GM23248 (cell line): ENCODE data around the gene UQCRC1. TPM values are rescaled to one million over a fixed set of nuclear protein-coding genes. Genes with fewer than 3 reads are reported as not detected.

Source experiments
- DNase-seq: peaks from one replicate; pipeline ENCODE4 v3.0.0-alpha.2; 2015
- H2AFZ ChIP-seq: fragments of 200-600 bp; sonication (generic); 2 replicates; pipeline ENCODE4 v1.6.1; 2016; ENCODE audit warnings: antibody characterized with exemption
- H3F3A ChIP-seq: fragments of 200-600 bp; sonication (generic); 2 replicates; pipeline ENCODE4 v1.6.1; 2016; ENCODE audit warnings: mild to moderate bottlenecking, antibody characterized with exemption, mixed run types; ENCODE audit not compliant: insufficient read depth
- H3K27ac ChIP-seq: fragments of 200-600 bp; sonication (generic); 2 replicates; pipeline ENCODE4 v1.5.1; 2016; ENCODE audit warnings: mild to moderate bottlenecking
- H3K27me3 ChIP-seq: fragments of 200-600 bp; sonication (generic); replicated peaks from 2 replicates; pipeline ENCODE4 v1.6.1; 2016; ENCODE audit warnings: mild to moderate bottlenecking; ENCODE audit not compliant: insufficient read depth
- H3K36me3 ChIP-seq: fragments of 200-600 bp; sonication (generic); 2 replicates; pipeline ENCODE4 v1.6.1; 2016; ENCODE audit warnings: low read depth, mild to moderate bottlenecking
- H3K4me1 ChIP-seq: fragments of 200-600 bp; sonication (generic); 2 replicates; pipeline ENCODE4 v1.6.1; 2016; ENCODE audit warnings: mild to moderate bottlenecking; ENCODE audit not compliant: insufficient read depth
- H3K4me2 ChIP-seq: fragments of 200-600 bp; sonication (generic); one replicate; pipeline ENCODE4 v1.6.1; 2016; ENCODE audit warnings: mild to moderate bottlenecking; ENCODE audit not compliant: unreplicated experiment
- H3K4me3 ChIP-seq: fragments of 200-600 bp; sonication (generic); 2 replicates; pipeline ENCODE4 v1.5.1; 2016; ENCODE audit warnings: mild to moderate bottlenecking
- H3K79me2 ChIP-seq: fragments of 200-600 bp; sonication (generic); 2 replicates; pipeline ENCODE4 v1.6.1; 2016; ENCODE audit warnings: mild to moderate bottlenecking; ENCODE audit not compliant: insufficient read depth
- H3K9ac ChIP-seq: fragments of 200-600 bp; sonication (generic); 2 replicates; pipeline ENCODE4 v1.6.1; 2016; ENCODE audit warnings: mild to moderate bottlenecking
- H3K9me2 ChIP-seq: fragments of 200-600 bp; sonication (generic); 2 replicates; pipeline ENCODE4 v1.6.1; 2016; ENCODE audit warnings: mixed run types, mild to moderate bottlenecking, moderate library complexity; ENCODE audit not compliant: insufficient read depth
- H3K9me3 ChIP-seq: fragments of 200-600 bp; sonication (generic); one replicate; pipeline ENCODE4 v1.6.1; 2017; ENCODE audit warnings: low read depth
- H4K20me1 ChIP-seq: fragments of 200-600 bp; sonication (generic); 2 replicates; pipeline ENCODE4 v1.6.0; 2016; ENCODE audit not compliant: insufficient read depth
- EZH2 ChIP-seq: fragments of 200-600 bp; sonication (generic); IDR thresholded peaks from 2 replicates; pipeline ENCODE4 v1.6.1; 2018; ENCODE audit warnings: antibody characterized with exemption, mild to moderate bottlenecking; ENCODE audit not compliant: insufficient read depth, poor library complexity, severe bottlenecking
- EZH2phosphoT487 ChIP-seq: fragments of 200-600 bp; sonication (generic); IDR thresholded peaks from 2 replicates; pipeline ENCODE4 v1.6.1; 2018; ENCODE audit warnings: antibody characterized with exemption, moderate library complexity, mild to moderate bottlenecking, low read depth; ENCODE audit not compliant: insufficient read depth
- WGBS, 2 experiments: methylation state at CpG; one replicate each; pipeline ENCODE4 v1.1.6; 2015 to 2017; ENCODE audit warnings: low lambda C conversion rate in 2 of 2, low coverage in 1 of 2; ENCODE audit errors: missing lambda C conversion rate in 2 of 2; 5-methylcytosine and 5-hydroxymethylcytosine counted together
- in situ Hi-C: fragments of 300-500 bp; cut with MboI; formaldehyde crosslinking; loops from 2 replicates; pipeline ENCODE4 v1.15.0; 2020
- polyA plus RNA-seq: library from polyadenylated mRNA; unstranded; fragments of >200 nt; fragmentation: Nextera tagmentation; extraction: Ambion mirVana; gene quantifications from 2 replicates; pipeline ENCODE4 v1.2.1, GENCODE V29; 2016
- total RNA-seq: library from RNA; depleted of rRNA; stranded (reverse); fragments of >200 nt; shearing (Covaris generic); gene quantifications from 2 replicates; pipeline ENCODE4 v1.2.3, GENCODE V29; 2014

UQCRC1 gene
- total and polyA plus RNA-seq, 2 experiments from 2014 or later = 252 to 285 TPM

- Histone ChIP-seq H3F3A (no peaks in the 10 kb centered on the region), H3K9me3 (no peaks in the 10 kb centered on the region), H3K4me1 (no peaks in the 10 kb centered on the region), H2AFZ (no peak overlapping the region), H3K4me3 (no peak overlapping the region), H3K9ac (no peak overlapping the region), H3K79me2 (no peaks in the 10 kb centered on the region), H3K36me3 (no peaks in the 10 kb centered on the region; the same call in 1 of the 2 replicates), H4K20me1 (no peaks in the 10 kb centered on the region), H3K4me2 (no peak overlapping the region), H3K27me3 (no peaks in the 10 kb centered on the region), H3K27ac (no peak overlapping the region), H3K9me2 (no peaks in the 10 kb centered on the region)
- TF ChIP-seq EZH2 (no peak), EZH2phosphoT487 (no peak)
- in situ Hi-C loops = no loop called here
- 85% methylated on average over 8 to 13 of the region's 13 CpGs for WGBS, 2 experiments
- no peak for DNase-seq
These were observed 19.0 kb upstream of the UQCRC1 start for GRCh38 chr3:48628277-48629017.

- in situ Hi-C loops = no loop called here
- DNase-seq = no peak
These were observed 16.2 kb upstream of the UQCRC1 start for GRCh38 chr3:48625600-48625999.

GRCh38 chr3:48624767-48625166, 15.3 kb upstream of the UQCRC1 start:
- DNase-seq = no peak
- no peaks in the 10 kb centered on the region for H3K9me2 ChIP-seq
- TF ChIP-seq EZH2phosphoT487 (no peak), EZH2 (no peak)
- H3K9ac ChIP-seq = no peak overlapping the region
- H2AFZ ChIP-seq = no peak overlapping the region
- no peaks in the 10 kb centered on the region for H4K20me1 ChIP-seq
- H3F3A ChIP-seq = no peaks in the 10 kb centered on the region
- in situ Hi-C loops = no loop called here
- no peaks in the 10 kb centered on the region for H3K9me3 ChIP-seq
- H3K27ac ChIP-seq = no peak overlapping the region
- WGBS, 2 experiments = 82 to 86% methylated on average over 10 of the region's 10 CpGs
- H3K27me3 ChIP-seq = no peaks in the 10 kb centered on the region
- H3K4me3 ChIP-seq = no peak overlapping the region
- no peaks in the 10 kb centered on the region for H3K79me2 ChIP-seq
- no peaks in the 10 kb centered on the region; the same call in 1 of the 2 replicates for H3K36me3 ChIP-seq
- H3K4me1 ChIP-seq = no peaks in the 10 kb centered on the region
- H3K4me2 ChIP-seq = no peak overlapping the region

More at GRCh38 chr3:48625600-48625999, 16.2 kb upstream of the UQCRC1 start:
- no peak overlapping the region for H3K9ac ChIP-seq
- H3K79me2 ChIP-seq = no peaks in the 10 kb centered on the region
- no peaks in the 10 kb centered on the region for H3K9me2 ChIP-seq
- 89 to 93% methylated on average over 6 of the region's 6 CpGs for WGBS, 2 experiments
- no peak overlapping the region for H3K4me2 ChIP-seq
- no peak overlapping the region for H2AFZ ChIP-seq
- no peaks in the 10 kb centered on the region; the same call in 1 of the 2 replicates for H3K36me3 ChIP-seq
- no peaks in the 10 kb centered on the region for H3F3A ChIP-seq
- no peaks in the 10 kb centered on the region for H4K20me1 ChIP-seq
- no peak overlapping the region for H3K4me3 ChIP-seq
- H3K4me1 ChIP-seq = no peaks in the 10 kb centered on the region
- TF ChIP-seq EZH2 = no peak
- no peak for TF ChIP-seq EZH2phosphoT487
- no peaks in the 10 kb centered on the region for H3K9me3 ChIP-seq
- no peaks in the 10 kb centered on the region for H3K27me3 ChIP-seq
- no peak overlapping the region for H3K27ac ChIP-seq

- Histone ChIP-seq H3K27ac (no peak overlapping the region), H3K4me1 (no peaks in the 10 kb centered on the region), H2AFZ (no peak overlapping the region), H3K79me2 (no peaks in the 10 kb centered on the region), H3K4me2 (no peak overlapping the region), H4K20me1 (no peaks in the 10 kb centered on the region), H3K9me2 (no peaks in the 10 kb centered on the region), H3K4me3 (no peak overlapping the region), H3K9me3 (no peaks in the 10 kb centered on the region), H3K36me3 (no peaks in the 10 kb centered on the region; the same call in 1 of the 2 replicates), H3K27me3 (no peaks in the 10 kb centered on the region), H3K9ac (no peak overlapping the region), H3F3A (peaks cover 5% of the 10 kb centered on the region; the same call in 1 of the 2 replicates)
- 82 to 88% methylated on average over 6 of the region's 6 CpGs for WGBS, 2 experiments
- in situ Hi-C loops = no loop called here
- no peak for TF ChIP-seq EZH2
- no peak for TF ChIP-seq EZH2phosphoT487
- DNase-seq = no peak
These were observed 14.6 kb upstream of the UQCRC1 start for GRCh38 chr3:48623851-48624547.
